Stimulated activated CD8-positive, alpha-beta memory T cell treated with anti-CD3 and anti-CD28 coated beads, Interleukin-4, amount 100 ng/mL, for 1 hour (primary cell): Measurements from ENCODE around the gene RERE.

Experiments used
- DNase-seq, 2 donors: peaks; one replicate each; pipeline ENCODE4 v3.0.0-alpha.2; 2020; ENCODE audit warnings: low read depth in 2 of 2, low spot score in 1 of 2

The RERE gene

GRCh38 chr1:8486047-8486446 lies 331.4 kb downstream of the RERE start:
- no peak for DNase-seq

GRCh38 chr1:8483586-8483985 lies 333.9 kb downstream of the RERE start:
- no peak for DNase-seq

GRCh38 chr1:8482979-8483381 lies 334.5 kb downstream of the RERE start:
- no peak for DNase-seq

GRCh38 chr1:8481650-8482380 lies 335.6 kb downstream of the RERE start:
- no peak for DNase-seq

- DNase-seq, result no peak
Measured at GRCh38 chr1:8478566-8478965, 338.9 kb downstream of the RERE start.

- no peak for DNase-seq
Measured at GRCh38 chr1:8477983-8478362, 339.5 kb downstream of the RERE start.

GRCh38 chr1:8477166-8477982 lies 340.1 kb downstream of the RERE start:
- DNase-seq, result no peak

- DNase-seq, result no peak
Measured at GRCh38 chr1:8476006-8476405, 341.4 kb downstream of the RERE start.

GRCh38 chr1:8474369-8474768 lies 343.1 kb downstream of the RERE start:
- no peak for DNase-seq

GRCh38 chr1:8473891-8474300 lies 343.5 kb downstream of the RERE start:
- no peak for DNase-seq

- no peak for DNase-seq
Measured at GRCh38 chr1:8473121-8473875, 344.1 kb downstream of the RERE start.

GRCh38 chr1:8472668-8473067 lies 344.8 kb downstream of the RERE start:
- no peak for DNase-seq

- DNase-seq, result no peak
Measured at GRCh38 chr1:8471451-8471850, 346.0 kb downstream of the RERE start.

- DNase-seq, result no peak
Measured at GRCh38 chr1:8468751-8469150, 348.7 kb downstream of the RERE start.

- no peak for DNase-seq
Measured at GRCh38 chr1:8467308-8467707, 350.1 kb downstream of the RERE start.

- DNase-seq, result no peak
Measured at GRCh38 chr1:8465692-8466091, 351.7 kb downstream of the RERE start.

GRCh38 chr1:8465013-8465412 lies 352.4 kb downstream of the RERE start:
- DNase-seq, result no peak

- no peak for DNase-seq
Measured at GRCh38 chr1:8464377-8464776, 353.1 kb downstream of the RERE start.

GRCh38 chr1:8463144-8463927 lies 354.1 kb downstream of the RERE start:
- DNase-seq, result no peak

- DNase-seq, result no peak
Measured at GRCh38 chr1:8462371-8462892, 355.0 kb downstream of the RERE start.
